CD14-positive monocyte (primary cell): ENCODE results near the gene TTLL10. TPM values are rescaled to one million over a fixed set of nuclear protein-coding genes. Genes with fewer than 3 reads are reported as not detected.

ENCODE experiments used
- DNase-seq, 3 donors: peaks; one replicate each; pipeline ENCODE4 v3.0.0-alpha.2; 2011 to 2022
- H2AFZ ChIP-seq: 2 replicates; pipeline ENCODE4 v1.6.0; 2012; ENCODE audit warnings: mild to moderate bottlenecking, low read depth, low read length, inconsistent platforms; ENCODE audit not compliant: insufficient read depth, poor library complexity, severe bottlenecking
- H3K27ac ChIP-seq, 2 donors: 1 replicate in 1 of 2; 2 replicates in 1 of 2; pipeline ENCODE4 v1.5.1; 2012 to 2013; ENCODE audit warnings: low read length in 2 of 2, control low read depth in 1 of 2, inconsistent platforms in 1 of 2, low read depth in 1 of 2, mild to moderate bottlenecking in 1 of 2
- H3K27me3 ChIP-seq, 2 donors: one replicate each; pipeline versions ENCODE4 v1.6.0 to v1.6.1; 2011 to 2013; ENCODE audit warnings: low read length in 2 of 2; ENCODE audit not compliant: control insufficient read depth in 2 of 2, insufficient read depth in 2 of 2
- H3K36me3 ChIP-seq, 2 donors: replicated peaks in 1 of 2; 1 replicate in 1 of 2; 2 replicates in 1 of 2; pipeline versions ENCODE4 v1.5.1 to v1.6.1; 2012 to 2013; ENCODE audit warnings: low read length in 2 of 2, control low read depth in 1 of 2, inconsistent platforms in 1 of 2, mild to moderate bottlenecking in 1 of 2; ENCODE audit not compliant: insufficient read depth in 2 of 2, control insufficient read depth in 1 of 2
- H3K4me1 ChIP-seq, 2 donors: 1 replicate in 1 of 2; 2 replicates in 1 of 2; pipeline versions ENCODE4 v1.5.1 to v1.6.1; 2012 to 2013; ENCODE audit warnings: low read length in 2 of 2, control low read depth in 1 of 2, inconsistent platforms in 1 of 2, mild to moderate bottlenecking in 1 of 2, moderate library complexity in 1 of 2; ENCODE audit not compliant: insufficient read depth in 2 of 2, control insufficient read depth in 1 of 2
- H3K4me2 ChIP-seq: replicated peaks from 2 replicates; pipeline ENCODE3; 2012; ENCODE audit warnings: low read length, moderate library complexity, mild to moderate bottlenecking; ENCODE audit not compliant: poor library complexity, severe bottlenecking; ENCODE audit errors: extremely low read depth
- H3K4me3 ChIP-seq, 3 experiments: fragments of 200-600 bp in 1 of 3; sonication (generic) in 1 of 3; replicated peaks in 1 of 3; 1 replicate in 2 of 3; 2 replicates in 1 of 3; pipeline ENCODE4 v1.5.1; 2011 to 2013; ENCODE audit warnings: low read length in 3 of 3, mild to moderate bottlenecking in 3 of 3, control low read depth in 2 of 3, low read depth in 2 of 3, inconsistent platforms in 1 of 3, moderate library complexity in 1 of 3
- H3K79me2 ChIP-seq: 2 replicates; pipeline ENCODE4 v1.6.0; 2012; ENCODE audit warnings: mild to moderate bottlenecking, control low read depth, inconsistent platforms, low read length, moderate library complexity; ENCODE audit not compliant: insufficient read depth
- H3K9ac ChIP-seq: 2 replicates; pipeline ENCODE4 v1.6.0; 2017; ENCODE audit warnings: low read length, mild to moderate bottlenecking; ENCODE audit not compliant: insufficient read depth, poor library complexity, severe bottlenecking
- H3K9me3 ChIP-seq, 2 donors: replicated peaks in 1 of 2; 1 replicate in 1 of 2; 2 replicates in 1 of 2; pipeline versions ENCODE4 v1.5.1 to v1.6.1; 2012 to 2013; ENCODE audit warnings: low read length in 2 of 2, control low read depth in 1 of 2; ENCODE audit not compliant: control insufficient read depth in 1 of 2, insufficient read depth in 1 of 2
- H4K20me1 ChIP-seq: 2 replicates; pipeline ENCODE4 v1.6.0; 2012; ENCODE audit warnings: mild to moderate bottlenecking, low read length, control low read depth, moderate library complexity; ENCODE audit not compliant: insufficient read depth
- H3K27ac Mint-ChIP-seq, 7 donors: one replicate each; pipeline ENCODE4 v1.8.0; 2020; ENCODE audit warnings: mild to moderate bottlenecking in 7 of 7, mixed read lengths in 7 of 7, moderate library complexity in 6 of 7, inconsistent platforms in 2 of 7
- H3K27me3 Mint-ChIP-seq, 3 donors: one replicate each; pipeline ENCODE4 v1.8.0; 2021 to 2022; ENCODE audit warnings: low read depth in 3 of 3, mild to moderate bottlenecking in 3 of 3, mixed read lengths in 3 of 3, moderate library complexity in 3 of 3, inconsistent platforms in 1 of 3
- H3K36me3 Mint-ChIP-seq, 2 donors: one replicate each; pipeline ENCODE4 v1.8.0; 2020; ENCODE audit warnings: mixed read lengths in 2 of 2, inconsistent platforms in 1 of 2, mild to moderate bottlenecking in 1 of 2
- H3K4me1 Mint-ChIP-seq: one replicate; pipeline ENCODE4 v1.8.0; 2020; ENCODE audit warnings: mild to moderate bottlenecking, mixed read lengths
- H3K4me3 Mint-ChIP-seq, 2 donors: one replicate each; pipeline ENCODE4 v1.8.0; 2020; ENCODE audit warnings: mild to moderate bottlenecking in 2 of 2, mixed read lengths in 2 of 2, moderate library complexity in 1 of 2
- H3K9me3 Mint-ChIP-seq, 7 donors: one replicate each; pipeline ENCODE4 v1.8.0; 2020 to 2022; ENCODE audit warnings: mixed read lengths in 7 of 7, mild to moderate bottlenecking in 6 of 7, moderate library complexity in 6 of 7, inconsistent platforms in 2 of 7
- WGBS: methylation state at CpG from one replicate; pipeline ENCODE4 v1.1.5; 2013; ENCODE audit warnings: missing lambda C conversion rate; ENCODE audit not compliant: insufficient coverage; 5-methylcytosine and 5-hydroxymethylcytosine counted together
- intact Hi-C, 2 donors: fragments of 100-400 bp; cut with micrococcal nuclease; formaldehyde crosslinking; loops; one replicate each; pipeline versions ENCODE4 v1.15.0 to v1.15.1; 2023
- polyA plus RNA-seq, 3 donors: library from polyadenylated mRNA; depleted of rRNA in 1 of 3; unstranded in 2 of 3; stranded (reverse) in 1 of 3; fragments of 300-500 nt in 2 of 3; fragments of >200 nt in 1 of 3; fragmentation: Illumina TruSeq in 2 of 3; gene quantifications; 1 replicate in 2 of 3; 2 replicates in 1 of 3; pipeline ENCODE4 v1.2.3, GENCODE V29; 2012 to 2021
- small RNA-seq: library from RNA; depleted of rRNA; stranded (forward); fragments of <200 nt; gene quantifications from one replicate; pipeline ENCODE3, GENCODE V24; 2012; ENCODE audit warnings: low read depth; ENCODE audit not compliant: insufficient read length
- TF ChIP-seq, protein P1 (sequence below): fragments of 200-600 bp; IDR thresholded peaks from one replicate; pipeline ENCODE4 v1.8.0; 2022; ENCODE audit warnings: antibody characterized with exemption, mild to moderate bottlenecking

The TTLL10 gene
- polyA plus RNA-seq, 3 donors = 0.06 TPM; not detected in 2

DNA sequence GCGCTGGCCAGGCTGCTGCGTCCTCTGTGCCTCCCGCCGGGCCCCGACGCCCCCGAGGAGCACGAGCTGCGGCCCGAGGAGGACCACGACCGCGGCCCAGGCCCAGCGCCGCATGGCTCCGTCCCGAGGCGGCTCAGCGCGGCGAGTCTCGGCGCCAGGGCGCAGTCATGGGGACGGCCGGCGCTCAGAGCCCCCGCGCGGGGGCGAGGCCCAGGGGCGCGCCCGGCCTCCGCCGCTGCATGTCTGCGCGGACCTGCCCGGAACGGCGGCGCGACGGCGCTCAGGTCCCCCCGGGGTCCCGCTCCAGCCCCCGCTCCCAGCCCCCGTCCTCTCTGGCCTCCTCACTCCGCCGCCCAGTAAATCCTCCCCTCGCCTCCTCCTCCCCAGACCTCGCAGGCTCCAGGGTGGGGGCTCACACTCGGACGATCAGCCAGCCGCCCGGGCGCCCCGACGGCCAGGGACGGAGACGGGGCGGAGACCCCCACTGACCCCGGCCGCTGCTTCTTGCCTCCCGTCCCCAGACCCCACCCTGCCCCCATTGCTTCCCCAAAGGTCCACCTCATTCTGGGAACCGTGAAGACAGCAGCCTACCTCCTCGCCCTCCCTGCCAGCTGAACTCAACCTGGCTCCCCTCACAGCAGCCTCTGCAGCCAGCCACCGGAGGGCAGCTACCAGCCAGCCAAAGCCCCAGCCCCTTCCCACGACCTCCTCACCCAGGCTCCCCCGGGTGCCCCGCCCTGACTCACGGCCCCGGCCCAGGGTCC, 73.1 kb downstream of the TTLL10 start, which contains the start of gene C1QTNF12:
C1QTNF12 (minus strand) TSS at position 146 of the 764 bp plus-strand sequence; CDS start at position 114, 32 bp downstream.
- Mint-ChIP-seq H3K27me3 (peaks cover 16 to 32% (median 17%) of the 10 kb centered on the region in 3 donors), H3K4me1 (no peaks in the 10 kb centered on the region), H3K27ac (no peak within 1 kb of the TSS), H3K4me3 (peak within 1 kb of the TSS in 1 of 2 donors; percentile 69), H3K36me3 (peaks cover 0 to under 1% of the 10 kb centered on the region in 2 donors), H3K9me3 (no peaks in the 10 kb centered on the region)
- no peak within 1 kb of the TSS for H3K4me2 ChIP-seq
- H3K9me3 ChIP-seq = no peaks in the 10 kb centered on the region
- H3K36me3 ChIP-seq = no peaks in the 10 kb centered on the region
- DNase-seq = no peak
- peaks cover 0 to 23% of the 10 kb centered on the region in 2 donors for H3K27me3 ChIP-seq
- H3K4me1 ChIP-seq = no peaks in the 10 kb centered on the region
- no peak within 1 kb of the TSS for H3K27ac ChIP-seq
- WGBS = 5% methylated on average over 73 of the region's 74 CpGs
- H3K4me3 ChIP-seq = no peak within 1 kb of the TSS
- intact Hi-C loops = no loop called here
- H2AFZ ChIP-seq = no peak within 1 kb of the TSS
- H4K20me1 ChIP-seq = peaks cover 13% of the 10 kb centered on the region
- TF ChIP-seq, protein P1, sequence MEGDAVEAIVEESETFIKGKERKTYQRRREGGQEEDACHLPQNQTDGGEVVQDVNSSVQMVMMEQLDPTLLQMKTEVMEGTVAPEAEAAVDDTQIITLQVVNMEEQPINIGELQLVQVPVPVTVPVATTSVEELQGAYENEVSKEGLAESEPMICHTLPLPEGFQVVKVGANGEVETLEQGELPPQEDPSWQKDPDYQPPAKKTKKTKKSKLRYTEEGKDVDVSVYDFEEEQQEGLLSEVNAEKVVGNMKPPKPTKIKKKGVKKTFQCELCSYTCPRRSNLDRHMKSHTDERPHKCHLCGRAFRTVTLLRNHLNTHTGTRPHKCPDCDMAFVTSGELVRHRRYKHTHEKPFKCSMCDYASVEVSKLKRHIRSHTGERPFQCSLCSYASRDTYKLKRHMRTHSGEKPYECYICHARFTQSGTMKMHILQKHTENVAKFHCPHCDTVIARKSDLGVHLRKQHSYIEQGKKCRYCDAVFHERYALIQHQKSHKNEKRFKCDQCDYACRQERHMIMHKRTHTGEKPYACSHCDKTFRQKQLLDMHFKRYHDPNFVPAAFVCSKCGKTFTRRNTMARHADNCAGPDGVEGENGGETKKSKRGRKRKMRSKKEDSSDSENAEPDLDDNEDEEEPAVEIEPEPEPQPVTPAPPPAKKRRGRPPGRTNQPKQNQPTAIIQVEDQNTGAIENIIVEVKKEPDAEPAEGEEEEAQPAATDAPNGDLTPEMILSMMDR = no peak
- H3K79me2 ChIP-seq = no peaks in the 10 kb centered on the region
- no peak within 1 kb of the TSS for H3K9ac ChIP-seq

DNA sequence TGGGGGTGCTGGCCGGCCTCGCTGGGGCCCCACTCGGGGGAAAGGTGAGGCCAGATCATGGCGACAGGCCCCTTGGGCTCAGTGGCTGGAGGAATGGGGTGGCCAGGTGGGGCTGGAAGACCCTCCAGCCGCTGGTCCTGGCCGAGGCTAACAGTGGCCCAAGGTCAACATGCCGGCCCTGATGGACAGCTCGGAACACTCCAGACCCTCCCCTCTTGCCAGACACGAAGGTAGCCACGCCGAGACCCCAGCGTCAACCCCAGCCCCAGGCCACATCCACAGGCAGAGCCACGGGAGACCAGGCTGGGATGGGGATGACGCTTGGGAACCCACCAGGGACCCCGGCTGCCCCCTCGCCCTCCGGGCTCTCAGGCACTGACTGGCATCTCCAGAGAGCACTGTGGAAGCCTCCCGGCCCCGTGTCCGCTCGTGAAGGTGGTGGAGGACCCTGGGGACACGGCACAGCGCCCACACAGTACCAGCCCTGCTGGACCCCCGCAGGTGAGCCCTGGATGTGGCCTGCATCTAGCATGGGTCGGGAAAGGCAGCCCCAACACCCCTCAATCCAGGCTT, 73.7 kb downstream of the TTLL10 start:
- no peak overlapping the region for H3K27ac ChIP-seq
- H3K36me3 ChIP-seq = peaks cover 0 to under 1% of the 10 kb centered on the region in 2 donors
- H3K4me3 ChIP-seq = no peak overlapping the region
- no peaks in the 10 kb centered on the region for H3K4me1 ChIP-seq
- no peak overlapping the region for H3K27ac Mint-ChIP-seq
- H4K20me1 ChIP-seq = peaks cover 13% of the 10 kb centered on the region
- peaks cover 16 to 30% (median 17%) of the 10 kb centered on the region in 3 donors for H3K27me3 Mint-ChIP-seq
- H3K9me3 Mint-ChIP-seq = no peaks in the 10 kb centered on the region
- TF ChIP-seq, protein P1 = no peak
- H3K9ac ChIP-seq = no peak overlapping the region
- intact Hi-C loops = no loop called here
- H2AFZ ChIP-seq = no peak overlapping the region
- H3K27me3 ChIP-seq = peaks cover 0 to 23% of the 10 kb centered on the region in 2 donors
- no peaks in the 10 kb centered on the region for H3K4me1 Mint-ChIP-seq
- 81% methylated on average over 18 of the region's 25 CpGs for WGBS
- no peak overlapping the region for H3K4me2 ChIP-seq
- no peak for DNase-seq
- H3K4me3 Mint-ChIP-seq = peak overlapping the region in 1 of 2 donors; percentile 35
- no peaks in the 10 kb centered on the region for H3K9me3 ChIP-seq
- H3K36me3 Mint-ChIP-seq = peaks cover 0 to 7% of the 10 kb centered on the region in 2 donors
- no peaks in the 10 kb centered on the region for H3K79me2 ChIP-seq

Small RNA genes lying within 50 kb of the gene (small RNA-seq; reads per million reads assigned to genes)
- gene MIR200A = 1.9 reads per million
- gene MIR200B = 0.71 reads per million
- gene MIR429 = not detected

Other genes starting within 250 kb of the TTLL10 start
- not detected for gene SAMD11, start 250.0 kb upstream of the TTLL10 start, polyA plus RNA-seq
- gene NOC2L, start 214.6 kb upstream of the TTLL10 start, polyA plus RNA-seq = 10 to 100 TPM; 34.5 to 47.9 (median 35.8) TPM
- gene KLHL17, start 213.3 kb upstream of the TTLL10 start, polyA plus RNA-seq = 10 to 100 TPM in 1 of 3 donors, under 1 TPM in 2; 0.31 to 48.1 (median 0.71) TPM
- 1 to 10 TPM in 1 of 3 donors, under 1 TPM in 2; 0.21 to 1.5 (median 0.62) TPM for gene PLEKHN1, start 207.4 kb upstream of the TTLL10 start, polyA plus RNA-seq
- not detected for gene PERM1, start 191.8 kb upstream of the TTLL10 start, polyA plus RNA-seq
- 10 to 100 TPM in 1 of 3 donors, 1 to 10 TPM in 2; 1.4 to 26.8 (median 2.0) TPM for gene HES4, start 173.8 kb upstream of the TTLL10 start, polyA plus RNA-seq
- 100 to 1,000 TPM; 128 to 241 (median 145) TPM for gene ISG15, start 160.4 kb upstream of the TTLL10 start, polyA plus RNA-seq
- gene AGRN, start 153.8 kb upstream of the TTLL10 start, polyA plus RNA-seq = 1 to 10 TPM in 1 of 3 donors, under 1 TPM in 2; 0.06 to 4.7 (median 0.43) TPM
- not detected for gene RNF223, start 99.6 kb upstream of the TTLL10 start, polyA plus RNA-seq
- gene C1orf159, start 57.8 kb upstream of the TTLL10 start, polyA plus RNA-seq = 10 to 100 TPM in 1 of 3 donors, 1 to 10 TPM in 2; 3.0 to 18.8 (median 3.3) TPM
- not detected for gene TNFRSF18, start 32.7 kb downstream of the TTLL10 start, polyA plus RNA-seq
- under 1 TPM in 1 of 3 donors, not detected in 2; 0.05 TPM for gene TNFRSF4, start 40.3 kb downstream of the TTLL10 start, polyA plus RNA-seq
- gene SDF4, start 58.1 kb downstream of the TTLL10 start, polyA plus RNA-seq = 10 to 100 TPM; 81.7 to 98.9 (median 89.0) TPM
- 1 to 10 TPM; 1.9 to 8.8 (median 7.2) TPM for gene B3GALT6, start 58.4 kb downstream of the TTLL10 start, polyA plus RNA-seq
- gene C1QTNF12, start 72.8 kb downstream of the TTLL10 start, polyA plus RNA-seq = 1 to 10 TPM in 1 of 3 donors, not detected in 2; 1.1 TPM
- 10 to 100 TPM; 36.5 to 83.2 (median 72.1) TPM for gene UBE2J2, start 100.0 kb downstream of the TTLL10 start, polyA plus RNA-seq
- 1 to 10 TPM in 1 of 3 donors, not detected in 2; 6.0 TPM for gene SCNN1D, start 106.6 kb downstream of the TTLL10 start, polyA plus RNA-seq
- 100 to 1,000 TPM in 1 of 3 donors, 1 to 10 TPM in 2; 3.5 to 132 (median 4.0) TPM for gene ACAP3, start 134.1 kb downstream of the TTLL10 start, polyA plus RNA-seq
- gene PUSL1, start 134.7 kb downstream of the TTLL10 start, polyA plus RNA-seq = 10 to 100 TPM; 13.8 to 27.4 (median 14.8) TPM
- gene INTS11, start 150.8 kb downstream of the TTLL10 start, polyA plus RNA-seq = 100 to 1,000 TPM in 1 of 3 donors, 10 to 100 TPM in 2; 46.2 to 154 (median 49.6) TPM
- 1 to 10 TPM; 6.4 to 7.7 (median 7.4) TPM for gene CPTP, start 150.9 kb downstream of the TTLL10 start, polyA plus RNA-seq
- gene TAS1R3, start 157.4 kb downstream of the TTLL10 start, polyA plus RNA-seq = under 1 TPM in 1 of 3 donors, not detected in 2; 0.45 TPM
- gene DVL1, start 175.5 kb downstream of the TTLL10 start, polyA plus RNA-seq = 10 to 100 TPM in 1 of 3 donors, under 1 TPM in 2; 0.41 to 29.8 (median 0.55) TPM
- gene MXRA8, start 184.7 kb downstream of the TTLL10 start, polyA plus RNA-seq = not detected
- gene AURKAIP1, start 201.3 kb downstream of the TTLL10 start, polyA plus RNA-seq = 100 to 1,000 TPM in 2 of 3 donors, 10 to 100 TPM in 1; 59.1 to 160 (median 134) TPM
- gene CCNL2, start 225.5 kb downstream of the TTLL10 start, polyA plus RNA-seq = 100 to 1,000 TPM in 1 of 3 donors, 10 to 100 TPM in 1, 1 to 10 TPM in 1; 8.6 to 178 (median 10.4) TPM
- 100 to 1,000 TPM in 2 of 3 donors, 10 to 100 TPM in 1; 84.3 to 186 (median 156) TPM for gene MRPL20, start 233.4 kb downstream of the TTLL10 start, polyA plus RNA-seq
- under 1 TPM in 1 of 3 donors, not detected in 2; 0.04 TPM for gene ANKRD65, start 247.4 kb downstream of the TTLL10 start, polyA plus RNA-seq